ENCODE data around the gene ABHD14A.
A peak's percentile ranks its signal among the peaks of the same experiment; 100 is the strongest.

ABHD14A gene

DNA sequence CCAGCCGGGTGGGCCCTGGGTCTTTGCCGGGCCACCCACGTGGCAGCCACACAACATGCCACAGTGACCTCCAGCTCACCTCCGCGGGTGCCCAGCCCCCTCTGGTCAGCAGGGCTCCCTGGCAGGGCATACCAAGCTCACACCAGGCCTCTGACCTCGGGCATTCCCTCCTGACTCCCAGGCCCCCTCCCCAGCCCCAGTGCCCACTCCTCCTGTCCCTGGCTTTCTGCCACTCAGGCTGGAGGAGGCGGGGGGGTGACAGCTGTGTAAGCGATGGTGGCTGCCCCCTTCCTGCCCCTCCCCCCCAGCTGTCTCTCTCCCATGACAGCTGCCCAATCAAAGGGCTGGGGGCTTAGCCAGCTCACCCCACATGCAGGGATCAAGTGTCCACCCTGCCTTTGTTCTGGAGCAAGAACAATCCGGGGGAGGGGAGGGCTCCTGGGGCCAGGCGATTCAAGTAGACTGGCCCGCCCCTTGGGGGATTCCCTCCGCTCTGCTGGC, 10.9 kb upstream of the ABHD14A start:
- no peak for DNase-seq (ENCODE audit: low read depth)
- H3K4me3 ChIP-seq (ENCODE audit: low read length) = peak overlapping the region; percentile 81
- TF ChIP-seq, protein P1, sequence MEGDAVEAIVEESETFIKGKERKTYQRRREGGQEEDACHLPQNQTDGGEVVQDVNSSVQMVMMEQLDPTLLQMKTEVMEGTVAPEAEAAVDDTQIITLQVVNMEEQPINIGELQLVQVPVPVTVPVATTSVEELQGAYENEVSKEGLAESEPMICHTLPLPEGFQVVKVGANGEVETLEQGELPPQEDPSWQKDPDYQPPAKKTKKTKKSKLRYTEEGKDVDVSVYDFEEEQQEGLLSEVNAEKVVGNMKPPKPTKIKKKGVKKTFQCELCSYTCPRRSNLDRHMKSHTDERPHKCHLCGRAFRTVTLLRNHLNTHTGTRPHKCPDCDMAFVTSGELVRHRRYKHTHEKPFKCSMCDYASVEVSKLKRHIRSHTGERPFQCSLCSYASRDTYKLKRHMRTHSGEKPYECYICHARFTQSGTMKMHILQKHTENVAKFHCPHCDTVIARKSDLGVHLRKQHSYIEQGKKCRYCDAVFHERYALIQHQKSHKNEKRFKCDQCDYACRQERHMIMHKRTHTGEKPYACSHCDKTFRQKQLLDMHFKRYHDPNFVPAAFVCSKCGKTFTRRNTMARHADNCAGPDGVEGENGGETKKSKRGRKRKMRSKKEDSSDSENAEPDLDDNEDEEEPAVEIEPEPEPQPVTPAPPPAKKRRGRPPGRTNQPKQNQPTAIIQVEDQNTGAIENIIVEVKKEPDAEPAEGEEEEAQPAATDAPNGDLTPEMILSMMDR (conservative IDR thresholded peaks at IDR 0.05; ENCODE audit: low read depth, low read length) = no peak

DNA sequence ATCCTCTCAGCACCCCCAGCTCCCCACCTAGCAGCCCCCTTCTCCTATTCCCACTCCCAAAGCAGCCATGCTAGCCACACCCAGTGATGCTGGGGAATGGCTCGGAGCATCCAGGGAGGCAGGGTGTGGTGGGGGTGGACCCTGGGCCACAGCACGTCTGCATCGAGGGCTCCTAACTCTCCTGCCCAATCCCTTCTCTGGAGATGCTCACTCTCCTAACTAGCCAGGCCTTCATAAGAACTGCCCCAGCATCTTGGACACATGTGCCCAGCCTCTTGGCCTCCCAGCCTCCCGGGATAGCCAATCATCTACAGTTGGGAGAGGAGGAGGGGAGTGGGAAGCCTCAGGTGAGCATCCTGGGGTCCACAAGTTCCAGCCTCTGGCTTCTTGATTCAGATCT, 10.3 kb upstream of the ABHD14A start:
- peak overlapping the region; percentile 81 for H3K4me3 ChIP-seq (ENCODE audit: low read length)
- no peak for DNase-seq (ENCODE audit: low read depth)
- TF ChIP-seq, protein P1 (conservative IDR thresholded peaks at IDR 0.05; ENCODE audit: low read depth, low read length) = no peak

DNA sequence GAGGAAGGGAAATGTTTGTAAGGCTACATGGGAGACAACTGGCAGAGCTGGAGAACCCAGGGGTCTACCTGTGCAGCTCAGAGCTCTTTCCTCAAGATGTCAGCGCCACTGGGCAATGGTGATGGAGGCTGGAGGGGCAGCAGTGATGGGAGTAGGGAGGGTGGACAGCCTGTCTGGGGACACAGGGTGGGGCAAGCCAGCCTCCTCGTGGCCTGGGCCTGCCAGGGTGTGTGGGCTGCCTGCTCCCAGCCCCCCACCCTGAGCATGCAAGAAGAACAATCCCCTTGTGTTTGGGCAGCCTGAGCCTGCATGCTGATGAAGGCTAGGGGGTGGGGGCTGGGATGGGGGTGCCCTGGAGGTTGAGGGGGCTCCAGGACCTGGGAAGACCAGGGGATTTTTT, 8.8 kb upstream of the ABHD14A start:
- H3K4me3 ChIP-seq (ENCODE audit: low read length) = peak overlapping the region; percentile 81
- TF ChIP-seq, protein P1 (conservative IDR thresholded peaks at IDR 0.05; ENCODE audit: low read depth, low read length) = no peak
- no peak for DNase-seq (ENCODE audit: low read depth)

DNA sequence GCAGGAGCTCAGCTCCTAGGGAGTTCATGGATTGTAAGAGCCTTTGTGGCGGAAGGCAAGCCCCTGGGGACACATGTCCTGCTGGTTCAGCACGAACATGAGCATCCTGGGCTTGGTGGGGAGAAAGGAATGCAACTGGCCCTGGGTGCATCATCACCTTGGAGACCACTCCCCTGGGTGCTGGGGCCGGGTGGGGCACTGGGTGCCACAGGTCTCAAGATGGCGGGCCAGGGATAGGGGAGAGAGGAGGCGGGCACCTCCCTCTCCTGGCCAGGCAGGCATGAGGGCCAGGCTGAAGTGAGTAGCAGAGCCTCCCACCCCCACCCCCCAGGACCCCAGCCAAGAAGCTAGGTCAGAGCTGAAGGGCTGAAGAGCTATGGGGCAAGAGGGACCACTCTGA, 8.4 kb upstream of the ABHD14A start:
- H3K4me3 ChIP-seq (ENCODE audit: low read length) = peak overlapping the region; percentile 81

DNA sequence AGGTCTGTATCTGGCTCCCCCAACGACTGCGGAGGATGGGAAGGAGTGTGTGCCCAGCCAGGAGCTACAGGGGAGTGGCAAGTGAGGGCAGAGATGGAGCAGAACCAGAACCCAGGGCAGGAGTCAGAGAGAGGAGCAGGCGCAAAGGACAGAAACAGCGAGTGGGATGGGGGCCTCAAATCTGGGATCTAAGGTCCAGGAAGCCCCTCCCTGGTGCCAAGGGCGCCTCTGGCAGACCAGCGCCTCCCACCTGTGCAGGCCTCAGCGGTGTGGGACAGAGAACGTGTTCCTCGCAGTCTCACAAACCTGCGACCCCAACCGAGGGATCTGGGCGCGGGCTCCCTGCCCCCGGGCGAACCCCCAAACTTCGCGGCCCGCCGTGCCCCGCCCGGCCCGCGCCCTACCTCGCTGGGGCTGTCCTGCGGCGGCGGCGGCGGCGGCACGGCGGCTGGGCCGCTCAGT, 7.9 kb upstream of the ABHD14A start:
- no peak for DNase-seq (ENCODE audit: low read depth)
- H3K4me3 ChIP-seq (ENCODE audit: low read length) = peak overlapping the region; percentile 81
- TF ChIP-seq, protein P1 (conservative IDR thresholded peaks at IDR 0.05; ENCODE audit: low read depth, low read length) = peak; percentile 5

More for the DNA sequence above, 8.4 kb upstream of the ABHD14A start:
- DNase-seq (ENCODE audit: low read depth) = no peak
- TF ChIP-seq, protein P1 (conservative IDR thresholded peaks at IDR 0.05; ENCODE audit: low read depth, low read length) = no peak

DNA sequence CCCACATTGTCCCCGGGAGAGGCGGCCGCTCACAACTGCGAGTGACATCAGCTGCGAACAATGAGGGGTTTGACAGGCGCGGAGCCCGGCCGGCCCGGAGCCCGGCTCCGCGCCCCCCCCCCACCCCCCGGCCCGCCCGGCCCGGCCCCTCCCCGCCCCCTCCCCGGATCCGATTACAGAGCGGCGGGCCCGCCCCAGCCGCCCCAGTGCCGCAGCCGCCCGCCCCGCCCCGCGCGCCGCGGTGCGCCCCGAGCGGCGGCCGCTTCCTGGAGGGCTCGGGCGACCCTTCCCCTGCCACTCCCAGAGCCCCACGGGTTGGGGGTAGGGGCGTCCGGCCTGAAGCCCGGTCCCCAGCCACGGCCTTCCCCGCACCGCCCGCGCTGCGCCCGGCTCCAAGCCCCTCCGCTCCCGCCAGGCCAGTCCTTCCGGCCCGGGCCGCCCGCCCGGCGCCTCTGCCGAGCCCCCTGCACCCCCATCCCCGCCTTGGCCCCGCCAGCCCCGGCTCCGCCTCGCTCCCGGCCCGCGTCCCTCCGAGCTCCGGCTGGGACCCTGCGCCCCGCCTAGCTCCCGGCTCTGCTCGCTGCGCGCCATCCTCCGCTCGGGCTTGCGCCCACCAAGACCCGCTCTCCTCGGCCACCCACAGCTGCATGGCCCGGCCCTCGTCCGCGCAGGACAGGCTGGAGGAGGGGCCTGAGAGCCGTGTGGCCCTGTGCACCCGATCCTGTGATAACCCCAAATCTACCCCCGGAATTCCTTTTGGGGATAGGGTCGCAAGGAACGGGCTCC, 7.3 kb upstream of the ABHD14A start, which contains the start of gene PCBP4:
Gene PCBP4 (minus strand): TSS at position 71 of the 786 bp plus-strand sequence. CDS start 6,214 bp downstream, outside the sequence.
- H3K4me3 ChIP-seq (ENCODE audit: low read length) = peak within 1 kb of the TSS; percentile 81
- DNase-seq (ENCODE audit: low read depth) = no peak
- TF ChIP-seq, protein P1 (conservative IDR thresholded peaks at IDR 0.05; ENCODE audit: low read depth, low read length) = no peak

Measured in retinal pigment epithelial cell (primary cell).